ENCODE data around the gene FMN2. TPM values are rescaled to one million over a fixed set of nuclear protein-coding genes. Genes with fewer than 3 reads are reported as not detected.

The FMN2 gene
- total and polyA plus RNA-seq, 2 experiments from 2014 or later, result 0.97 TPM; not detected in 1

DNA sequence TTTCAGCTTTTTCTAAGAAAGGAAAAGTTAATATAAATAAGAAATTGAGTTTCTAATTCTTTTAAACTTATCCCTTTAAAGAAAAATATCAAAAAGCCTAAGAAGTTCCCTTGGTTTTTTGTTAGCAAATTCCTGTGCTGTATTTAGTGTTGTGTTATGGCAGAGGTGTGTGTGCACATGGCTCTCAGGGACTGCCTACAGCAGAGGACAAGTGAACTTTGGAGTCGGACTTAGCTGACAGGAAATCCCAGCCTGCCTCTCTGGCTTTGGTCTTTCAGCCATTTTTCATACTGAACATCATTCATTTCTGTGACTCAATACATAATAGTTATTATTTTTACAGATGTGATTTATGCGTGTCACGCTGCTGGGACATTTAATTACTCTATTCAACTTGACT lies 149.6 kb downstream of the FMN2 start:
- 86% methylated on average over 3 of the region's 3 CpGs for WGBS (ENCODE audit: low lambda C conversion rate, missing lambda C conversion rate)
- no peaks in the 10 kb centered on the region for H3K9me2 ChIP-seq (replicated peaks; ENCODE audit: insufficient read depth)
- peaks cover 11% of the 10 kb centered on the region for H3K4me1 ChIP-seq (ENCODE audit: insufficient read depth)
- no peak overlapping the region for H3K27ac ChIP-seq
- no peak for TF ChIP-seq EZH2 (IDR thresholded peaks at IDR 0.05; ENCODE audit: borderline replicate concordance)
- TF ChIP-seq, protein P1, sequence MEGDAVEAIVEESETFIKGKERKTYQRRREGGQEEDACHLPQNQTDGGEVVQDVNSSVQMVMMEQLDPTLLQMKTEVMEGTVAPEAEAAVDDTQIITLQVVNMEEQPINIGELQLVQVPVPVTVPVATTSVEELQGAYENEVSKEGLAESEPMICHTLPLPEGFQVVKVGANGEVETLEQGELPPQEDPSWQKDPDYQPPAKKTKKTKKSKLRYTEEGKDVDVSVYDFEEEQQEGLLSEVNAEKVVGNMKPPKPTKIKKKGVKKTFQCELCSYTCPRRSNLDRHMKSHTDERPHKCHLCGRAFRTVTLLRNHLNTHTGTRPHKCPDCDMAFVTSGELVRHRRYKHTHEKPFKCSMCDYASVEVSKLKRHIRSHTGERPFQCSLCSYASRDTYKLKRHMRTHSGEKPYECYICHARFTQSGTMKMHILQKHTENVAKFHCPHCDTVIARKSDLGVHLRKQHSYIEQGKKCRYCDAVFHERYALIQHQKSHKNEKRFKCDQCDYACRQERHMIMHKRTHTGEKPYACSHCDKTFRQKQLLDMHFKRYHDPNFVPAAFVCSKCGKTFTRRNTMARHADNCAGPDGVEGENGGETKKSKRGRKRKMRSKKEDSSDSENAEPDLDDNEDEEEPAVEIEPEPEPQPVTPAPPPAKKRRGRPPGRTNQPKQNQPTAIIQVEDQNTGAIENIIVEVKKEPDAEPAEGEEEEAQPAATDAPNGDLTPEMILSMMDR (IDR thresholded peaks at IDR 0.05; ENCODE audit: poor library complexity), result no peak
- TF ChIP-seq EZH2phosphoT487 (IDR thresholded peaks at IDR 0.05; ENCODE audit: low read depth, severe bottlenecking, unreplicated experiment), result no peak
- H3K27me3 ChIP-seq, result no peaks in the 10 kb centered on the region
- no peaks in the 10 kb centered on the region for H3K9me3 ChIP-seq (ENCODE audit: low read depth)
- H2AFZ ChIP-seq, result no peak overlapping the region
- H3K36me3 ChIP-seq (replicated peaks; ENCODE audit: insufficient read depth, low read depth), result no peaks in the 10 kb centered on the region
- H3K4me3 ChIP-seq, result no peak overlapping the region
- no peaks in the 10 kb centered on the region for H4K20me1 ChIP-seq (ENCODE audit: insufficient read depth, poor library complexity, severe bottlenecking)
- no peaks in the 10 kb centered on the region for H3K79me2 ChIP-seq
- DNase-seq (ENCODE audit: low spot score), result peak; percentile 33
- H3K4me2 ChIP-seq, result no peak overlapping the region

DNA sequence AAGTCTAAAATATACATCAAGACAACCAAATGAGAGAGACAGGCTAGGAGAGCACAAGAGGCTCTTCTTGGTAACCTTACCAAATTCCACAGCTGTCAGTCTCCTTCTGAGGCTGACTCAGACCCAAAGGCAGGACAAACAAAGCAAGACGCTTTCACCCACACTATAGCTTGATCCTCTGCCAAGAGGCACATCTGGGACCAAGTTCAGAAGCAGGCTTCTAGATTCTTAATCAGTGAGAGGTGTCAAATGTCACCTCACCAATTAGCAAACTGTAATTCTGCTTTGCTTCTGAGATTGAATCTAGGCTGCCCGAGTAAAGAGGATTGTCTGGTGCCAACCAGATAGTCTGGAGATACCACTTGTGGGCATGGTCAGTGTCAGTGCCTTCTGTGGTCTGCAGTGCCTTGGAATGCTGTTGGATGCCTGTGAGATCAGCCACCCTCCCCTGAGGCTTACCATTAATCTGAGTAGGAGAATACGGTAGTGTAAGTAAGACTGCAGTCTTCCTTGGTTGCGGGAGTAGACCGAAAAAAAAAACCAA lies 151.0 kb downstream of the FMN2 start:
- Histone ChIP-seq H3K27me3 (no peaks in the 10 kb centered on the region), H3K9me3 (ENCODE audit: low read depth) (no peaks in the 10 kb centered on the region), H3K4me3 (no peak overlapping the region), H2AFZ (no peak overlapping the region), H3K36me3 (replicated peaks; ENCODE audit: insufficient read depth, low read depth) (no peaks in the 10 kb centered on the region), H3K9me2 (replicated peaks; ENCODE audit: insufficient read depth) (no peaks in the 10 kb centered on the region), H3K79me2 (no peaks in the 10 kb centered on the region), H3K4me2 (no peak overlapping the region), H4K20me1 (ENCODE audit: insufficient read depth, poor library complexity, severe bottlenecking) (no peaks in the 10 kb centered on the region), H3K4me1 (ENCODE audit: insufficient read depth) (peaks cover 2% of the 10 kb centered on the region), H3K27ac (no peak overlapping the region)
- TF ChIP-seq, protein P1 (IDR thresholded peaks at IDR 0.05; ENCODE audit: poor library complexity), result no peak
- TF ChIP-seq EZH2 (IDR thresholded peaks at IDR 0.05; ENCODE audit: borderline replicate concordance) (no peak), EZH2phosphoT487 (IDR thresholded peaks at IDR 0.05; ENCODE audit: low read depth, severe bottlenecking, unreplicated experiment) (no peak)
- WGBS (ENCODE audit: low lambda C conversion rate, missing lambda C conversion rate), result 42% methylated on average over 5 of the region's 5 CpGs
- no peak for DNase-seq (ENCODE audit: low spot score)

DNA sequence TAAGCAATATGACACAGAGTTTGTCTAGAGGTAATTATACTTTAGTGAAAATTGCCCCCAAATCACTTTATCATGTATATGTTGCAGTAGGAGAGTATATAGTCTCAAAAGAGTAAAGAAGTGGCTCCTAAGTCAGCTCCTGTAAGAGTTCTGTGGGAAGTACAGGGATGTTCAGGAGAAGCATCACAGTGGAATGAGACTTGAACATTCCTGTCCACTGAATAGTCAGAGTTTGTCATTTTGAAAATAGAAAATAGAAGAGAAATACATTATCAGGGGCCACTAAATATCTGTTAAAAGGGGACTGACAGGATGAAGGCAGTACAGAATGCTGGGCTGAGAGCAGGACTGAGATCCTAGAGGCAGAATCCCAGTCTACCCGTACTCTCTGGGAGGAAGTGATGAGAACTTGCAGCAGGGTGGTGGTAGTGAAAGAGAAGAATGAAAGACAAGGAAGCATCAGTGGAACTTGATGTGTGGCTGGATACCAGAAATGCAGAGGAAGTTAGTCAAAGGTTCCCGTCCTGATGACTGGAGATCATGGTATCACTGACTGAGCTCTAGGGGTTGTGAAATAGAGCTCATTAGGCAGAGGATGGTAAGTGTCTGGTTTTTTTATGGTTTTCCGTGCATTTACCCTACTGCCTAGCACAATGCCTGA lies 153.4 kb downstream of the FMN2 start:
- H3K9me3 ChIP-seq (ENCODE audit: low read depth), result peaks cover 9% of the 10 kb centered on the region
- no peak overlapping the region for H3K4me2 ChIP-seq
- DNase-seq (ENCODE audit: low spot score), result no peak
- no peaks in the 10 kb centered on the region for H4K20me1 ChIP-seq (ENCODE audit: insufficient read depth, poor library complexity, severe bottlenecking)
- no peaks in the 10 kb centered on the region for H3K79me2 ChIP-seq
- TF ChIP-seq EZH2phosphoT487 (IDR thresholded peaks at IDR 0.05; ENCODE audit: low read depth, severe bottlenecking, unreplicated experiment), result no peak
- no peak for TF ChIP-seq EZH2 (IDR thresholded peaks at IDR 0.05; ENCODE audit: borderline replicate concordance)
- TF ChIP-seq, protein P1 (IDR thresholded peaks at IDR 0.05; ENCODE audit: poor library complexity), result no peak
- H2AFZ ChIP-seq, result no peak overlapping the region
- H3K4me1 ChIP-seq (ENCODE audit: insufficient read depth), result no peaks in the 10 kb centered on the region
- no peaks in the 10 kb centered on the region for H3K27me3 ChIP-seq
- 62% methylated on average over 3 of the region's 3 CpGs for WGBS (ENCODE audit: low lambda C conversion rate, missing lambda C conversion rate)
- H3K27ac ChIP-seq, result no peak overlapping the region
- H3K36me3 ChIP-seq (replicated peaks; ENCODE audit: insufficient read depth, low read depth), result no peaks in the 10 kb centered on the region
- H3K9me2 ChIP-seq (replicated peaks; ENCODE audit: insufficient read depth), result no peaks in the 10 kb centered on the region
- H3K4me3 ChIP-seq, result no peak overlapping the region
